Endothelial cell of umbilical vein (primary cell): ENCODE measurements around the gene SELENOO. TPM values are rescaled to one million over a fixed set of nuclear protein-coding genes. Genes with fewer than 3 reads are reported as not detected.

Experiments used
- BruUV-seq: library from RNA; stranded (reverse); fragments of 400-500 nt; replicated peaks from 2 replicates; lab custom pipeline; 2021; lab: Mats Ljungman, UMichigan
- CTCF ChIA-PET: fragments of 300-600, 350-600 bp; sonication (Branson Sonifier 250); formaldehyde crosslinking; loops from one replicate; lab custom pipeline; 2021; ENCODE audit warnings: antibody characterized with exemption, inconsistent platforms; lab: Charles Lee
- POLR2A ChIA-PET: fragments of 300-600, 350-600 bp; sonication (Branson Sonifier 250); formaldehyde crosslinking; loops from one replicate; lab custom pipeline; 2021; ENCODE audit warnings: antibody characterized with exemption, inconsistent platforms; lab: Charles Lee
- DNase-seq: peaks from one replicate; pipeline ENCODE4 v3.0.0-alpha.2; 2011; ENCODE audit warnings: low read depth, low spot score
- FAIRE-seq: peaks from 2 replicates; lab custom pipeline; 2011; peaks lifted over from hg19 to GRCh38; lab: Jason Lieb, UNC
- H2AFZ ChIP-seq: 2 replicates; pipeline ENCODE4 v1.6.0; 2012; ENCODE audit warnings: low read depth, low read length, control low read depth, inconsistent platforms
- H3K27ac ChIP-seq: 2 replicates; pipeline ENCODE4 v1.5.1; 2011; ENCODE audit warnings: low read depth, mild to moderate bottlenecking, control low read depth, low read length, moderate library complexity; ENCODE audit not compliant: insufficient read depth
- H3K27me3 ChIP-seq, 2 experiments: 2 replicates each; pipeline versions ENCODE4 v1.6.0 to v1.6.1; 2011; ENCODE audit warnings: low read length in 2 of 2, mixed read lengths in 1 of 2; ENCODE audit not compliant: control insufficient read depth in 2 of 2, insufficient read depth in 2 of 2
- H3K36me3 ChIP-seq, 2 experiments: 2 replicates in 1 of 2; 3 replicates in 1 of 2; pipeline ENCODE4 v1.5.1; 2011; ENCODE audit warnings: low read length in 2 of 2, mild to moderate bottlenecking in 1 of 2, moderate library complexity in 1 of 2; ENCODE audit not compliant: control insufficient read depth in 2 of 2, insufficient read depth in 2 of 2; ENCODE audit errors: extremely low read depth in 1 of 2
- H3K4me1 ChIP-seq: 3 replicates; pipeline ENCODE4 v1.5.1; 2011; ENCODE audit warnings: mild to moderate bottlenecking, low read length; ENCODE audit not compliant: control insufficient read depth, insufficient read depth; ENCODE audit errors: extremely low read depth
- H3K4me2 ChIP-seq: 2 replicates; pipeline ENCODE4 v1.6.1; 2011; ENCODE audit warnings: low read length, control low read depth, mixed read lengths; ENCODE audit not compliant: insufficient read depth
- H3K4me3 ChIP-seq, 3 experiments: fragments of 200-600 bp in 1 of 3; sonication (generic), shearing (Covaris generic) in 1 of 3; replicated peaks in 1 of 3; 2 replicates each; pipeline ENCODE4 v1.5.1; 2011 to 2016; ENCODE audit warnings: control low read depth in 3 of 3, low read length in 3 of 3, mild to moderate bottlenecking in 2 of 3, inconsistent platforms in 1 of 3, low read depth in 1 of 3, moderate library complexity in 1 of 3; ENCODE audit not compliant: insufficient read depth in 1 of 3
- H3K79me2 ChIP-seq: 2 replicates; pipeline ENCODE4 v1.6.0; 2012; ENCODE audit warnings: low read length, inconsistent platforms; ENCODE audit not compliant: control insufficient read depth, insufficient read depth
- H3K9ac ChIP-seq: replicated peaks from 2 replicates; pipeline ENCODE3; 2011; ENCODE audit warnings: low read length, control low read depth; ENCODE audit not compliant: insufficient read depth; ENCODE audit errors: extremely low read depth
- H3K9me1 ChIP-seq: replicated peaks from 3 replicates; pipeline ENCODE4 v1.6.0; 2011; ENCODE audit warnings: mild to moderate bottlenecking, low read length; ENCODE audit not compliant: control insufficient read depth, insufficient read depth; ENCODE audit errors: extremely low read depth
- H3K9me3 ChIP-seq: replicated peaks from 2 replicates; pipeline ENCODE4 v1.5.1; 2012; ENCODE audit warnings: low read length, inconsistent platforms; ENCODE audit not compliant: control insufficient read depth, insufficient read depth
- H4K20me1 ChIP-seq: replicated peaks from 2 replicates; pipeline ENCODE3; 2011; ENCODE audit warnings: mild to moderate bottlenecking, low read length; ENCODE audit not compliant: control insufficient read depth, insufficient read depth; ENCODE audit errors: extremely low read depth
- EZH2 ChIP-seq: IDR thresholded peaks from 2 replicates; pipeline ENCODE4 v1.6.1; 2012; ENCODE audit warnings: borderline replicate concordance, low read depth, mild to moderate bottlenecking, moderate library complexity, low read length, inconsistent platforms; ENCODE audit not compliant: severe bottlenecking
- FOS ChIP-seq: IDR thresholded peaks from 2 replicates; pipeline ENCODE4 v1.6.1; 2011; ENCODE audit warnings: mild to moderate bottlenecking, low read length, moderate library complexity, borderline replicate concordance; ENCODE audit not compliant: insufficient read depth
- GATA2 ChIP-seq: IDR thresholded peaks from 2 replicates; pipeline ENCODE4 v1.7.0; 2011; ENCODE audit warnings: low read depth, mild to moderate bottlenecking, moderate library complexity, mixed read lengths, low read length; ENCODE audit not compliant: insufficient read length, insufficient read depth
- JUN ChIP-seq: IDR thresholded peaks from 2 replicates; pipeline ENCODE4 v1.6.1; 2011; ENCODE audit warnings: borderline replicate concordance, low read depth; ENCODE audit not compliant: insufficient read length, insufficient read depth
- MYC ChIP-seq: IDR thresholded peaks from one replicate; pipeline ENCODE4 v1.6.1; 2011; ENCODE audit warnings: mild to moderate bottlenecking, low read depth, low read length
- POLR2A ChIP-seq: IDR thresholded peaks from 2 replicates; pipeline ENCODE4 v1.6.1; 2012; ENCODE audit warnings: low read depth, mild to moderate bottlenecking, control low read depth, low read length
- POLR2AphosphoS5 ChIP-seq: IDR thresholded peaks from 2 replicates; pipeline ENCODE4 v1.6.1; 2012; ENCODE audit warnings: low read depth, mild to moderate bottlenecking, control low read depth, low read length, moderate library complexity; ENCODE audit not compliant: insufficient read depth
- dilution Hi-C: fragments of 300-500 bp; cut with MboI; formaldehyde crosslinking; loops from one replicate; pipeline ENCODE4 v1.15.0; 2019; ENCODE audit warnings: low sequenced_read_pairs; ENCODE audit not compliant: extremely low pct_ligation_motif_present
- intact Hi-C: fragments of 100-400 bp; cut with micrococcal nuclease; formaldehyde crosslinking; loops from one replicate; pipeline ENCODE4 v1.10.0; 2022
- polyA plus RNA-seq, 4 experiments: library from polyadenylated mRNA; depleted of rRNA in 3 of 4; stranded (reverse) in 3 of 4; unstranded in 1 of 4; fragments of >200 nt; gene quantifications; 2 replicates each; pipeline versions ENCODE4 v1.2.1 to v1.2.3, GENCODE V29; 2011 to 2012; ENCODE audit warnings: missing spikeins in 1 of 4
- total RNA-seq: library from RNA; stranded (reverse); gene quantifications from 2 replicates; pipeline ENCODE4 v1.2.3, GENCODE V29; 2021
- TF ChIP-seq, protein P1 (sequence below), 2 donors: IDR thresholded peaks; 1 replicate in 1 of 2; 2 replicates in 1 of 2; pipeline ENCODE4 v1.5.1; 2011; ENCODE audit warnings: low read length in 2 of 2, mild to moderate bottlenecking in 2 of 2, moderate library complexity in 2 of 2, control low read depth in 1 of 2, inconsistent platforms in 1 of 2, low read depth in 1 of 2; ENCODE audit not compliant: insufficient read depth in 1 of 2; ENCODE audit errors: extremely low read depth in 1 of 2
- TF ChIP-seq, protein P2 (sequence below): IDR thresholded peaks from 2 replicates; pipeline ENCODE4 v1.6.1; 2011; ENCODE audit not compliant: insufficient read depth, insufficient read length

Gene SELENOO
- total and polyA plus RNA-seq, 2 donors (not counting 3 experiments of a cell fraction or from before 2014, with no cell fraction given) = 24.1 to 37.5 TPM

DNA sequence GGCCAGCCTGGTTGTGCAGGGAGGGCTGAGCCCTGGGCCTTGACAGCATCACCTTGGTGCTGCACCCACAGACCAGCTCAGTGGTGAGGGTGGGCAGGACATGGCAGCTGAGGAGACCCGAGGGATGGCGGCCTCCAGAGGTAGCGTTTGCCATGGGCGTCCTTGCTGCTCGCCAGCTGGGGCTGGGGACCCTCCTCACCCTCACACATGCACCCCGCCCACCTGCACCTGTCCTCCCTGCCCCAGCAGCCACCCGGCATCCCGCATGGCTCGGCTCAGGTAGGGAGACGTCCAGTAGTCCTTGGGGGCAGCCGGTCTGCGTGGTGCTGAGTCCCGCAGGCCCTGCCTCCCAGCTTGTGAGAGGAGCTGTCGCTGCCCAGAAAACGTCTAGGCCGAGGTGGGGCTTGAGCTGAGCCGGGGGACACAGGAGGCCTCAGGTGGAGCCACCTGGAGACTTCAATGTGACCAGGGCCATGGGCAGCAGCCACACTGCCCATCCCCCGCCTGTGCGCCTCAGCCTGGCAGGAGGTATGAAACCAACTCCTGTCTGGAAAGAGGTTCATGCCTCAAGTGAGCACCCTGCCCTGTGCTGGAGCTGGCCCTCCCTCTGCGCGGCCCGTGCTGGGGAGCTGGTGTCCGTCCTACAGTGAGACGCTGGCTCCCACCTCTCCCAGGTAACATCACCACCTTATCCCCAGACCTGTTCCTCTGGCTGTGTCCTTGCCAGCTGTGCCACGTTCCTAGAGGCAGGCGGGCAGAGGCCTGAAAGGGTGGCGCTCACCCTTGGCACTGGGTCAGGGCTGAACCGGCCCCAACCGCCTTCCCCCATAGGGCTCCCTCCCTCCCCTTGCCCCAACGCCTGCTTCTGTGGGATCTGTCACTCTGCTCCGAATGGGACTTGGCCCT is 18.4 kb upstream of the SELENOO start:
- no peaks in the 10 kb centered on the region for H4K20me1 ChIP-seq
- dilution Hi-C loops = no loop called here
- ChIA-PET CTCF (no interaction called here), POLR2A (no interaction called here)
- FAIRE-seq = no peak
- no peak overlapping the region for H3K4me3 ChIP-seq
- no peaks in the 10 kb centered on the region for H3K27me3 ChIP-seq
- H3K9me3 ChIP-seq = no peaks in the 10 kb centered on the region
- no peak overlapping the region for H2AFZ ChIP-seq
- DNase-seq = no peak
- no peaks in the 10 kb centered on the region for H3K36me3 ChIP-seq
- no peak overlapping the region for H3K4me2 ChIP-seq
- H3K9me1 ChIP-seq = no peaks in the 10 kb centered on the region
- no peak overlapping the region for H3K27ac ChIP-seq
- no peak overlapping the region for H3K9ac ChIP-seq
- no peak for TF ChIP-seq POLR2AphosphoS5
- TF ChIP-seq FOS = no peak
- no peak for TF ChIP-seq GATA2
- TF ChIP-seq, protein P1, sequence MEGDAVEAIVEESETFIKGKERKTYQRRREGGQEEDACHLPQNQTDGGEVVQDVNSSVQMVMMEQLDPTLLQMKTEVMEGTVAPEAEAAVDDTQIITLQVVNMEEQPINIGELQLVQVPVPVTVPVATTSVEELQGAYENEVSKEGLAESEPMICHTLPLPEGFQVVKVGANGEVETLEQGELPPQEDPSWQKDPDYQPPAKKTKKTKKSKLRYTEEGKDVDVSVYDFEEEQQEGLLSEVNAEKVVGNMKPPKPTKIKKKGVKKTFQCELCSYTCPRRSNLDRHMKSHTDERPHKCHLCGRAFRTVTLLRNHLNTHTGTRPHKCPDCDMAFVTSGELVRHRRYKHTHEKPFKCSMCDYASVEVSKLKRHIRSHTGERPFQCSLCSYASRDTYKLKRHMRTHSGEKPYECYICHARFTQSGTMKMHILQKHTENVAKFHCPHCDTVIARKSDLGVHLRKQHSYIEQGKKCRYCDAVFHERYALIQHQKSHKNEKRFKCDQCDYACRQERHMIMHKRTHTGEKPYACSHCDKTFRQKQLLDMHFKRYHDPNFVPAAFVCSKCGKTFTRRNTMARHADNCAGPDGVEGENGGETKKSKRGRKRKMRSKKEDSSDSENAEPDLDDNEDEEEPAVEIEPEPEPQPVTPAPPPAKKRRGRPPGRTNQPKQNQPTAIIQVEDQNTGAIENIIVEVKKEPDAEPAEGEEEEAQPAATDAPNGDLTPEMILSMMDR (IDR thresholded peaks at IDR 0.05; ENCODE audit: extremely low read depth in 1 of 2, insufficient read depth in 1 of 2, low read depth in 1 of 2, low read length in 2 of 2) = no peak
- no peak for TF ChIP-seq JUN
- no peak for TF ChIP-seq MYC
- no peak for TF ChIP-seq EZH2
- TF ChIP-seq, protein P2, sequence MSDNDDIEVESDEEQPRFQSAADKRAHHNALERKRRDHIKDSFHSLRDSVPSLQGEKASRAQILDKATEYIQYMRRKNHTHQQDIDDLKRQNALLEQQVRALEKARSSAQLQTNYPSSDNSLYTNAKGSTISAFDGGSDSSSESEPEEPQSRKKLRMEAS = no peak
- no peak for TF ChIP-seq POLR2A
- peaks cover 15% of the 10 kb centered on the region for H3K79me2 ChIP-seq
- BruUV-seq = no TSS peak
- intact Hi-C loops = no loop called here
- H3K4me1 ChIP-seq = peaks cover 19% of the 10 kb centered on the region
